Stimulated activated naive CD4-positive, alpha-beta T cell (primary cell): ENCODE measurements around the gene ZBP1.
A peak's percentile ranks its signal among the peaks of the same experiment; 100 is the strongest.

ENCODE experiments used
- DNase-seq, 6 experiments: peaks; one replicate each; lab custom pipeline; 2025; lab: John Stamatoyannopoulos, UW

The ZBP1 gene

GRCh38 chr20:57598491-57598890 is 21.7 kb downstream of the ZBP1 start:
- no peak for DNase-seq

DNA sequence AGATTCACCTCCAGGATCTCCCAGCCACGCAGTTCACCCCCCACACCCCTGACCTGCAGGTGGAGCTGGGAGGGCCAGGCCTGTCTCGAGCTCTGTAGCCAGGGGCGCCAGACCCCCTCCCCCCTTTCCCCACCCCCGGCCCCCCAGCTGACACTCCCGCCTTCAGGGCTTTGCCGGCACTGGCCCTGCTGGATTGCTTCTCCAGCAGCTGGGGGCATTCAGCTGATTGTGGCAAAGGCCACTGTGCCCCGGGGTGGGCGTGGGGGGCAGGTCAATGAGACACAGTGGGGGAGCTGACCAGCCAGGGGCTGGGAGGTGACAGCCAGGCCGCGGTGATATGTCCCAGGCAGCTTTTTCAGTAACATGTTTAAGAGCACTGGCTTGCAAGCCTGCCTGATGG is 22.2 kb downstream of the ZBP1 start:
- no peak for DNase-seq

DNA sequence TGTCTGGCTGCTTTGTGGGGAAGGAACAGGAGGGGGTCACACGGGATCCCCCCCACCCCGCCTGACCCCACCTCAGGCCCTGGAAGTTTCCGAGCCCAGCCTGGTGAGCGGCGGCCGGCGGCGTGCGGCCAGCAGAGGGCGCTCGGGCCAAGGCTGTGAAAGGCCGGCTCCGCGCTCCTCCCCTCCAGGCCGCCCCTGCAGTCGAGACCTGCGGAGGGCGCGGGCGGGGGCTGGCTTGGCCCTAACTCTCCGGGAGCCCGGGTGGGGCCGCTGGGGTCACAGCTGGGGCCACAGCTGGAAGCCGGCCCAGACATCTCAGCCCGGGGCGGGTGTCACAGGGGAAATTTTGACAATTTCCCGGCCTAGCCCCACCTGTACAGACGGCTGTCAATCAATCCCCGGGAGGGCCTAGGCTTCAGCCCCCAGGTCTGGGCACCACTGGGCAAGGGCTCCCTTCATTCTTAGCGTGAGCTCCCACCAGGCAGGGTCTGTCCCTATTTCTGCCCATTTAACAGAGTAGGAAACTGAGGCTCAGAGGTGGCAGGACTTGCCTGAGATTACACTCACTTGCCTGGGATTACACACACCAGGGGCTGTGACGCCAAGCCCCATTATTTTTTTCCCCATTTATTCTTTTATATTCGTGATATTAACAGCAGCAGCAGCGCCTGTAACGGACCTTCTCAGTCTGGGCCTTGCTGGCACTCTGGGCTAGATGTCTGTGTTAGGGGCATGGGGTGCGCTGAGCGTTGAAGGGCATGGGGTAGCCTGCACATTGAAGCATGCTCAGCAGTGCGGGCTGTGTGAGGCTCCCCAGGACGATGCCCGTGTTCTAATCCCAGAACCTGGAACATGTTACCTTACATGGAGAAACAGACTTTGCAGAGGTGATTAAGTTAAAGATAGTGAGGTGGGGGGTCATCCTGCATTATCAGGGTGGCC is 23.0 kb downstream of the ZBP1 start:
- peak; percentile 43 to 81 (median 69) for DNase-seq

DNA sequence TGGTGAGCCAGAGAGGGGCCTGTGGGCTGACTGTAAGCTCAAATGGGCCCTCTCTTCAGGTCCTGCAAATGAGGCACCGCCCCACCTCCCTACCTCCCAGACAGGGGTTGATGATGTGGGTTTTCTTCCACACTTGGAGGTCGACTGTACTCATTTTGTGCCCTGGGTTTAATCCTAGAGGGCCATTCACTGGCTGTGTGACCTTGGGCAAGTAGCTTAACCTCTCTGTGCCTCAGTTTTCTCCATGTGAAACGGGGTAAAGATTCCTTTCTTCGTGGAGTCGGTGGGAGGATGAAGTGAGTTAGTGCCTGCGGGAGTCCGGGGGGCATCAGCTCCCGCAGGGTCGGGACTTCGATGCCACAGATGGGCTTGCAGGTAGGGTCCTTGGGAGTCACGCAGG is 23.9 kb downstream of the ZBP1 start:
- no peak for DNase-seq

DNA sequence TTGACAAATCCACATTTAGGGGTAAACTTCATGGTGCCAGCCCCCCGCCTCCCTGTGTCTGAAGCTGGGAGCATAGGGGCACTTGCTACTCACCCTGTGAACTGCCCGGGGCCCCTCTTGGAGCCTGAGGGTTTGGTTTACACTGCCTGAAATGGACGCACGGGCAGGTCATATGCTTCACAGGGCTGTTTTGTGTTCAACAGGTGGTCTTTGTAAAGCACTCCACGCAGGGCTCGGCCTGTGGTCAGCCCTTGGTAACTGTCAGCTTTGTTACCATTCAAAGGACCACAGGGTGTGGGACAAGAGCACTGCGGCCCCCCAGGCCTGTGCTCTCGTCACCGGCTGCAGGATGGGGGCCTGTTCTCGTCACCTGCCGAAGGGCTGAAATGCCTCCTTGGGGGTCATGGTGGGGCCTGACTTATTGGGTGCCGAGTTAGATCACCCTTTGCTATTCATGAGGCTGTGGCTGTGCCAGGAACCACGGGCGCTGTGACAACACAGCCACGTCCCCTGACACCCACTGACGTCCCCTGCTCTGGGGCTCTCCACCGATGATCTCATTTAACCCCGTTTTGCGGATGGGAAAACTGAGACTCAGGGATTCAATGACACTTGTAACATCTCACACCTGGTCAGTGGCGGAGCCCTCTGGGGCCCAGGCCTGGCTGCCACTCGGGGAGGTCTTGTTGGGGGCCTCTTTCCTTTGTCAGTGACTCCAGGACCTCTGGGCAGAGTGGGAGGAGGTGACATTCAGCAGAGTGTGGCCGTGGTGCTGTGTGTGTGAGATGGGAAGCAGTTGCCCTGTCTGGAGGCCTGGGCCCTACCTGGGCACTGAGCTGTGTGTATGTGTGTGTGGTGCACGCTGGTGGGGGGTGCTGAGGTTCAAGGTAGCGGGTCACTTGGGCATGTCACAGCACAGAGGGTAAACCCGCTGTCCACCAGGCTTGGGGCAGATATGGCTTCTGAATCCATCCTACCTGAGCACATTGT is 24.9 kb downstream of the ZBP1 start:
- no peak for DNase-seq

DNA sequence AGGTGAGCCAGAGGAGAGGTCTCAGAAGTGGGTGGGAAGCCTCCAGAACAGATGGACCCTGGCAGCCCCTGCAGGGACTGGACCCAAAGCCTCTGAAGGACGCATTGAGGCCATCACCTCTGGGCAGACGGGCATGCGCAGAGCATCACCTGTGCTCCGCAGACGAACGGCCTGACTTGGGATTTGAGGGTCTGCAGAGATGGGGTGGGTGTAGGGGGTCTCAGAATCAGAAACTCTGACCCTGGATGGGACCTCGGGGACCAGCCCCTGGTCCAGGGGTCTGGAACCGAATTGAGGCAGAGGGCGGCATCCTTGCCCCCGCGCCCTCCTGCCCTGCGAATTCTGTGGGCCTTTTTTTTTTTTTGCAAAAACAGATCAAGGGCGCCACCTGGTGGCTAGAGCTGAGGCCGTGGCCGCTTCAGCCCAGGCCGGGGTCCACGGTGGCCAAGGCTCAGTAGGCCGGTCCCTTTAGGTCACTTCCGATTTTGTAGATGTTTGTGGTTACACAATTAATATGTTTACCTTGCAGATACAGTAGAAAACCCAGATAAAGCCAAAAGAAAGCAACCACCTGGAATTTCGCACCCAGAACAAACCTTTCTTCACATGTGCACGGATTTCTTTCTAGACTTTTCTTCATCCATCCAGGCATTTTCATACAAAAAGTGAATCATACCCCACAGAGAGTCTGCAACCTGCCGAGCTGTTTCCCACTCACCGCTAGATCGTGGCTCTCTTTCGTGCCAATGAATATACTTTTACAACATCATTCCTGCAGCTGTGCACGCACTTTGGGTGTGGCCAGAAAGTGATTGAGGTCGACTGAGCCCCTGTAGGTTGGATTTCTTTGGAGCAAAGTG is 25.9 kb downstream of the ZBP1 start:
- peak; percentile 21 to 69 (median 40) for DNase-seq

- DNase-seq = no peak
These were observed 26.9 kb downstream of the ZBP1 start for GRCh38 chr20:57593134-57593886.

GRCh38 chr20:57592263-57593092 is 27.7 kb downstream of the ZBP1 start:
- no peak for DNase-seq

DNA sequence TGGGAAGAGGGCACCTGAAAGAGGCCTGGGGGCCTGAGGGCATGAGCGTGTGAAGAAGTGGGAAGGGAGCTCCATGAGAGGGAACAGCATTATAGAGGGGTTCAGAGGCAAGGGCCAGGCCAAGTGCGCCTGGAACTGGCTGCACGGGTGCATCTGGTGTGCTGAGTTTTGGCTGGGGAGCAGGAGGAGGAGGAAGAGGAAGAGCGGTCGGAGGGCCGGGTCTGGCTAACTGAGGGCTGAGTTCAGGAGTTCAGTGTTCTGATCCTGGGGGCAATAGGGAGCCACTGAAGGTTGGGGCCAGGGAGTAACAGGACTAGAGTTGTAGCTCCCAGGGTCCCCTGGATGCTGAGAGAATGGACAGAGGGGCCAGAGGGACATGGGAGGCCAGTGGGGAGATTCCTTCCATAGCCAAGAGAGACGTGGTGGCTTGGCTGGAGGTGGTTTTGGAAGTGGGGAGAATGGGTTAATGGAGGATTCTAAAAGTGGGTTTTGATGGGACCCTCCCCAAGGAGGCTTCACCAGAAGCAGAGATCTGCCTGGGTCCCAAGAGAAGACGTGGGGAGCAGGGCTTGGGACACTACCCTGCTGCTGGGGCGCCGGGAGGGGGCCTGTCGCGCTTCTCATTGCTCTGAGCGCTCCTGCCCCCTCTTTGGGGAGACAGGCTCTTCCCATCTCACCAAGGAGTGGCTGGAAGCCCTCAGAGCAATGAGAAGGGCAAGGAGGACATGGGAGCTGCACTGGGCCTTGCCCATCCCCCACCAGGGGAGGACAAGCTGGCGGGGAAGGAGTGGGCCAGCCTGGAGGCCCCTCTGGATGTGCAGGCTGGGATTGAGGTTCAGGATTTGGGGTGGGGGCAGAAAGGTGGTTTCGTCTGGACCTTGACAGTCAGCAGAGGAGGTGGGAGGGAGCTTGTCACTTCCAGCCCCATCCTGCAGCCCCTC is 28.7 kb downstream of the ZBP1 start:
- DNase-seq = no peak

DNA sequence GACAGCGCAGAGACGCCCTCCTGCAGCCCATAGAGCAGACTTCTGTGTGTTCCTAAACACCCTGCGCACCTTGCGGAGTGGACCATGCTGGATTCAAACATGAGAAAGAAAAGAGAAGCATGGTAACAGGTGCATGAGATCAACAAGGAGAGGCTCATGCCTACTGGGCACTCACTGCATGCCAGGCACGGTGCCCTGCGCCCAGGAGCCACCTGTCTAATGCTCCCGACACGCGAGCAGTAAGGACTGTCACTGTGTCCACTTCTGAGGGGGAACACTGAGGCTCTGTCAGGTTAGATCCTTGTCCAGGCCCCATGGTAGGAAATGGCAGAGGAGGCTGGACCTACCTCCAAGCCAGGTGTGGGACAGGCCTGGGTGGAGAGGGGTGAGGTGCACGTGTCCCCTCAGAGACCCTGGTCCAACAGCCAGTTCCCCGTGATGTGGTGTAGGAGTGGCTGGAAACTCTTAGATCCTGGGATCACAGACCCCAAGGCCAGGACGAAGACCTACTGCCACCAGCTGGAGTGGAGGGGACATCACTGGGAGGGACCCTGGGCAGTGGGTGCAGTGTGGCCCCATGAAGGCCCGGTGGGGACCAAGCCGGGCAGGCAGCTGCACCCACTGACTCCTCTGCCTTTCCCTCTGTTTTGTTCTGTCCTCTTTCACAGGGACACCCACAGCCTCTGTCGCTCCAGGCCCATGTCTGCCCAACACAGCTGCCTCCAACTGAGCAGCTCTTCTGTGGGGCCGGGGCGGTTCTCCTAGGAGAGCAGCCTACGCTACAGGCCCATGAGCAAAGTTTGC is 29.5 kb downstream of the ZBP1 start:
- no peak for DNase-seq

GRCh38 chr20:57589728-57590484 is 30.3 kb downstream of the ZBP1 start:
- no peak for DNase-seq

DNA sequence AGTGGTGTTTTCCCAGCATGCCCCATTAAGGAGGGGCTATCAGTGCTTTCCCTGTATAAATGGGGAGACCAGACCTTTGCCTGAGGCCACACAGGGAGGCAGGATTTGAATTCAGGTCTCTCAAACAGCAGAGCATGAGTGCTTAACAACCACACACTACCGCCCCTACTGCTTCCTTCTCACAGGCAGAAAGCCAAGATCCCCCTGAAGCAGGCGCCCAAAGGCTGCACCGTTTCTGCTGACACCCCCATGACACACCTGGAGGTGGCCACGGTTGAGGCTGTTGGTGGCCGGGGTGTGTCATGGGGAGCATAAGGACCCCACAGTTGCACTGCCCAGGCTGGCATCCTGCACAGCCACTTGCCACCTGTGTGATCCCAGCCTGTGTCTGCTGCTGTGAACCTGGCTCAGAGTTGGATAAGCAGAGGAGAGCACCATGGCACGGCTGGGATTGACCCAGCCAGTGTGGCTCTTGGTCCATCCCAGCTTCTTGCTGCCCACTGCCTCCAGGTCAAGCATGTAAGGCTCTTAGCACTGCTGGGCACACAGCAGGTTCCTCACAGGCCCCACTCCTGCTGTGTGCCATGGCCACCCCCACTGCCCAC is 31.0 kb downstream of the ZBP1 start:
- no peak for DNase-seq

DNA sequence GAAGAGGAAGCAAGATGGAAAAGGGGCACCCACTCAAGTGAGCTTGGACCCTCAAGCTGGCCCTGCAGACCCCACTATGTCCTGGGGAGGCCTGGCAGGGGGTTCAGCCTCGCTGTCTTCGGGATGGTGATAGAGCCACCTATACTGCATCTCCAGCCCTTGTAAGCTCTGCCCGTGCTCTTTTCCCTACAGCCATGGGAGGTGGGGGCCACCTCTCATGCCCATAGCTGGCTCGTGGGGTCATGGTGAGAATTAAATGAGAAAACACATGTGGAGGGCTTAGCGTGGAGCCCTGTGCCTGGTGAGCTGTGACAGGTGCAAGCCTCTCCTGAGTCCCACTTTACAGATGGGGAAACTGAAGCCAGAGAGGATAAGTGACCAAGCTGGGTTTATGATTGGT is 31.6 kb downstream of the ZBP1 start:
- DNase-seq = no peak

GRCh38 chr20:57587989-57588377 is 32.2 kb downstream of the ZBP1 start:
- no peak for DNase-seq

DNA sequence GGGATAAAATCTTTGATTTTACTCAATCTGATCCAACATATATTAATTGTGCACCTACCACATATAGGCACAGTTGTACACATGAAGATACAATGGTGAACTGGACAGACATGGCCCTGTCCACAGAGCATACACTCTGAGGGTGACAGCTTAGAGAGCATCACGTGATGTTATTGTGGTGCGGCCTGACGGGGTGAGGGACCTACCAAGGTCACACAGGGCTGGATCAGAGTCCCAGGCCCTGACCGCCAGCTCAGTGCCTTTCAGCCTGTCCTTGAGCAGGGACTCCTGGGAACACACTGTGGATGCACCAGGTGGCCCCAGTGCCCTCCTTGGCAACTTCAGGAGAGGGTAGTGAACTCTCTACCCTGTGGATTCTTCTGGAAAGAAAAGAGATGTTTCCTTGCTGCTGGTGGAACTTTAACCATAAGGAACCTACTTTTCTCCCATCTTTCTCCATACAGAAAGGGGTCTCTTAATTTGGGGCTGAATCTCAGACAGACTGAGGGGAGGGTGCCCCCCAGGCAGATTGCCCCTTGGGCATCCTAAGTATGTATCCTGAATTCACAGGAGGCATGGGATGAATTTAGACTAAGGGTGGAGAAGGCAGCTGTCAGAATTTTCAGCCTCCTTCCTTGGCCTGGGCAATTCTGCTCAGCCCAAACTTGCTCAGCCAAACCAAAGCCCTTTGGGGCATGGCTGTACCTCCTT is 32.8 kb downstream of the ZBP1 start:
- no peak for DNase-seq

- no peak for DNase-seq
These were observed 33.3 kb downstream of the ZBP1 start for GRCh38 chr20:57586943-57587277.
